AG09319 (cell line): ENCODE measurements around the gene KAT6B.

Experiments used
- DNase-seq: peaks from one replicate; pipeline ENCODE4 v3.0.0-alpha.2; 2010; ENCODE audit warnings: low read depth; ENCODE audit errors: extremely low read depth
- TF ChIP-seq, protein P1 (sequence below): IDR thresholded peaks from 2 replicates; pipeline ENCODE4 v1.5.1; 2011; ENCODE audit warnings: low read depth, mild to moderate bottlenecking, inconsistent platforms, low read length, moderate library complexity

Gene KAT6B

DNA sequence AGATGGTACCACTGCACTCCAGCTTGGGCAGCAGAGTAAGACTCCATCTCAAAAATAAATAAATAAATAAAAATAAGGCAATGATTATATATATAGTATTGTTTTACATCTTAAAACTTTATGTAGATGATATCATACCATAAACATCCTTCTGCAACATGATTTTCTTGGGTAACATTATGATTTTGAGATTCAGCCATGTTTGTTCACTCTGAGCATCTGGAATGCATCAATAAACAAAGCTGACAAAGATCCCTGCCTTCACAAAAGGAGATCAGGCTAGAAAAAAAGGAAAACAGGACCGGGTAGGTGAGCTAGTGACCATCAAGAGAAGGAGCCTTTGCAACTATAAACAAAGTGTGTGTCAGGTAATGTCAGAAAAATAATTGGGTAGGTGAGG, 31.9 kb upstream of the KAT6B start:
- no peak for DNase-seq
- TF ChIP-seq, protein P1, sequence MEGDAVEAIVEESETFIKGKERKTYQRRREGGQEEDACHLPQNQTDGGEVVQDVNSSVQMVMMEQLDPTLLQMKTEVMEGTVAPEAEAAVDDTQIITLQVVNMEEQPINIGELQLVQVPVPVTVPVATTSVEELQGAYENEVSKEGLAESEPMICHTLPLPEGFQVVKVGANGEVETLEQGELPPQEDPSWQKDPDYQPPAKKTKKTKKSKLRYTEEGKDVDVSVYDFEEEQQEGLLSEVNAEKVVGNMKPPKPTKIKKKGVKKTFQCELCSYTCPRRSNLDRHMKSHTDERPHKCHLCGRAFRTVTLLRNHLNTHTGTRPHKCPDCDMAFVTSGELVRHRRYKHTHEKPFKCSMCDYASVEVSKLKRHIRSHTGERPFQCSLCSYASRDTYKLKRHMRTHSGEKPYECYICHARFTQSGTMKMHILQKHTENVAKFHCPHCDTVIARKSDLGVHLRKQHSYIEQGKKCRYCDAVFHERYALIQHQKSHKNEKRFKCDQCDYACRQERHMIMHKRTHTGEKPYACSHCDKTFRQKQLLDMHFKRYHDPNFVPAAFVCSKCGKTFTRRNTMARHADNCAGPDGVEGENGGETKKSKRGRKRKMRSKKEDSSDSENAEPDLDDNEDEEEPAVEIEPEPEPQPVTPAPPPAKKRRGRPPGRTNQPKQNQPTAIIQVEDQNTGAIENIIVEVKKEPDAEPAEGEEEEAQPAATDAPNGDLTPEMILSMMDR = no peak

DNA sequence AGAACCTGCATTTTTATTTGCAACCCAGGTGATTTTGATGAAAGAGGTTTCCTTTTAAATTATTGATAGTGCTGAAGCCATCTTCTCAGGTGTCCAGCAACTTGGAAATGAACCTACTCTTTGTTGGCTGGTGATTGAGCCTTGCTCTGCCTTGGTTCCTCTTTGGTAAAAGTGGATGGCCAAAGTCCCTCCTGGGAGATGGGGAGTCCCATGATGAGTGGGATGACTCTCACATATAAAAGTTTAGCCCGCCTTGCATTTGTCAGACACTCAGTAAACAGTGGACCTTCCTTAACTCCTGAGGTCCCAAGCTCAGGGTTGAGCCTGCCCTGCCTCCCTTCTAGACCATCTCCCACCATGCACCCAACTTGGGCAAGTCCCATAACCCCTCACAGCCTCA, 28.9 kb upstream of the KAT6B start:
- no peak for DNase-seq
- TF ChIP-seq, protein P1 = no peak

DNA sequence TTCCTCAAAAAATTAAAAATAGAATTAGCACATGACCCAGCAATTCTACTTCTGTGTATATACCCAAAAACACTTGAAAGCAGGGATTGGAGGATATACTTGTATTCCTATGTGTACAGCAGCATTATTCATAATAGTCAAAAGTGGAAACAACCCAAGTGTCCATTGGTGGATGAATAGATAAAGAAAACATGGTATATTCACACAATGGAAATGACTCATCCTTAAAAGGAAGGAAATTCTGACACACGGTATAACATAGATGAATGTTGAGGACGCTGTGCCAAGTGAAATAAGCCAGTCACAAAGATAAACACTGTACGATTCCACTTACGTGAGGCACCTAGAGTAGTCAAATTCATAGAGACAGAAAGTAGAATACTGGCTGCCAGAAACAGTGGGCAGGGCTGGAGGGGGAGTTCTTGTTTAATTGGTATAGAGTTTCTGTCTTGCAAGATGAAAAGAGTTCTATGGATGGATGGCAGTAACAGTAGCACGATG, 26.6 kb upstream of the KAT6B start:
- DNase-seq = peak; percentile 16
- TF ChIP-seq, protein P1 = no peak

DNA sequence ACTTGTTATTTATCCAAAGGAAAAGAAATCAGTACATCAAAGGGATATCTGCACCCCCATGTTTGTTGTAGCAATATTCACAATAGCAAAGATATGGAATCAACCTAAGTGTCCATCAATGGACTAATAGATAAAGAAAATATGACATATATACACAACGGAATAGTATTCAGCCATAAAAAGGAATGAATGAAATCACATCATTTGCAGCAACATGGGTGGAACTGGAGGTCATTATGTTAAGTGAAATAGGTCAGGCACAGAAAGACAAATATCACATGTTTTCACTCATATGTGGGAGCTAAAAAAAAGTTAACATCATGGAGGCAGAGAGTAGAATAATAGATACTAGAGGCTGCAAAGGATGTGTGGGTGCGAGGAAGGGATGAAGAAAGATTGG, 25.0 kb upstream of the KAT6B start:
- DNase-seq = no peak
- TF ChIP-seq, protein P1 = no peak

DNA sequence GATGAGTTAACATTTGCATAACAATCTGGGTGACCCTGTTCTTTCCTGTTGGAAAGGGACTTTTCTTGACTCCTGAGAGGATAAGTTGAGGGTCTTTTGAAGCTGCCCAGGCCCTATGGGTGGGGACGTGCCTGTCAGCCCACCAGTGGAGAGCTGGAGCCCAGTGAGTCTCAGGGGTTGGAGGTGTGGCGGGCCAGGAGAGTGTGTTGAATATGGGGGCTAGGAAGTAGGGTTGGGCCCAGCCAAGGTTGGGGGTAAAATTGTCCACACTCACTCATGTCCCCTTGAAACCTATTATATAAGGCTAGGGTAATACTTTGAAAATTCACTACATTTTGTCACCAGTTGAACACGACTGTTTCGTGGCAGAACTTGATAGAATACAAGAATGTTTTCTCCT, 17.9 kb upstream of the KAT6B start:
- TF ChIP-seq, protein P1 = no peak
- no peak for DNase-seq

DNA sequence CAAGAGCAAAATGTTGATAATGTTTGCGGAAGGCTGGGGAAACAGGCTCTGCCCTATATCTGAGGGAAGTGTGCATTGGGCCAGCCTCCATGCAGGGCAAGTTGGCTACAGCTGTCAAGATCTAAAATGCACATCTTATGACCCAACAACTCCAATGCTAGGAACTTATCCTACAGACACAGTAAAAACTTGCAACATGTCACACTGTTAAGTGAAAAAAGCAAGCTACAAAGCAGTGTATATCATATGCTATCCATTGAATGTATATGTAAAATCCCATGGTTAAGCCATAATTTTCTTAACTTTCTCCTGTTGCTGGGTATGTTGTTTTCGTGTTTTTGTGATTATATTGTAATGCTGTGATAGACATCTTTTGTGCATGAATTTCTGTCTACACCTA, 16.3 kb upstream of the KAT6B start:
- TF ChIP-seq, protein P1 = no peak
- no peak for DNase-seq

DNA sequence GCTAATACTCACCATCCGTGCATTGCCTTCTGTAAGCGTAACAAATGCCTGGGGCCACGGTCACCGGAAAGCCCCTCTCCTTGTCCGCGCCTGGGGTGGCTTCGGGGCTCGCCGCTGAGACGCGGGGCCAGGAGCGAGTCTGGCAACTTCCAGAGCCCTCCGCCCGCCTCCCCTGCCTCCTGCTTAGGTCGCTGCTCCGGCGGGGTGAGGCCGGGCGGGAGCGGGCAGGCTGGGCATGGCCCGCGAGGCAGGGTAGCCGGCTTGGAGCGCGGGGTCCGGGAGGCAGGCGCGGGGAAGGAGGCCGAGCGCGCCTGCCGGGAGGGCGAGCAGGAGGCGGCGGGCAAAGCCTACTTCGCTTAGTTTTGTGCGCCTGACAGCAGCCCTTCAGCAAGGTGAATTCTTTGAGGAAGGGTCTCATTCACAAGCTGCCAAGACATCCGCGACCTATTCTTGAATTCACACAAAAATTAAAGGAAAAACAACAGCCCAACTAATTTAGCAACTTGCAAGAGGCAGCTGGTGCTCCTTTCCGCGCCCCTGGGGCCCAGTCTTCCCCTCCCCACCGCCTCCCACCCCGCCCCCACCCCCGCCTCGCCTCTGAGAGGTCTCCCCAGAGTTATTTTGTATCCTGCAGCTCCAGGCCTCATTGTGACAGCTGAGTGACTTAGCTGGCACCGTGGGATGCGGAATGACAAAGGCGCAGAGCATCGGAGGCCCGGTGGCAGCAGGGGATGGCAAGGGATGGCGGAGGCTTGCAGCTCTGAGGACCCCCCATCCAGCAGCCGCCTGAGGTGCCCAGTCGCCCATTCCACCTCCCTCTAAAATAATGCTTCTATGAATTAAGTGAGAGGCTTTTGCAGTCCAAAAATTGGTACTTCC, 12.8 kb upstream of the KAT6B start:
- TF ChIP-seq, protein P1 = no peak
- no peak for DNase-seq
